NCI-H524 (cell line): ENCODE data around the gene SUSD6.
"Not testable (repeated sequence)": the region's sequence is repeated elsewhere in the genome, so short reads cannot be mapped to it uniquely, and the experiment has no call there.

ENCODE experiments used
- DNase-seq, 2 experiments: peaks; one replicate each; lab custom pipeline; 2025; lab: John Stamatoyannopoulos, UW

The SUSD6 gene

DNA sequence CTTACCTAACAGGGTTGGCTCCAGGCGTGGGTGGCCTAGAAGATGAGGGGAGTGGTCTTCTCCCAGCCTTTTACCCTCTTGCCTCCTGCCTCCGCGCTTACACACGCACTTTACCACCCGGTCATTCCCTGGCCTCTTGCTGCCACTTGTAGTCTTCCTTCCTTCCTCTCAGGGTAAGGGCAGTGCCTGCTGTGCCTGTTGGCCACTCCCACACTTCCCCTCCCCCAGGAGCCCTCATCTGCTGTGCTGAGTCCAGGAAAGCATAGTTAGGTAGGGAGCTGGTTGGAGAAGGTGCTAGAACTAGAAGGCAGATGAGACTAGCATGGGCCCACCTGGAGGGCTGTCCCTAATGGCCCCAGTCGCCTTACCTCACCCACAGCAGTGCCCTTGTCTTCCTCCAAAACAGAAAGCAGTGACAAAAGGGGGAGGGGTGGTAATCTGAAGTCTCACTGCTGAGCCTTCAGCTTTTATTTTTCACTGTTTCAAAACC is 101.2 kb downstream of the SUSD6 start:
- peak; percentile 44 to 79 for DNase-seq

DNA sequence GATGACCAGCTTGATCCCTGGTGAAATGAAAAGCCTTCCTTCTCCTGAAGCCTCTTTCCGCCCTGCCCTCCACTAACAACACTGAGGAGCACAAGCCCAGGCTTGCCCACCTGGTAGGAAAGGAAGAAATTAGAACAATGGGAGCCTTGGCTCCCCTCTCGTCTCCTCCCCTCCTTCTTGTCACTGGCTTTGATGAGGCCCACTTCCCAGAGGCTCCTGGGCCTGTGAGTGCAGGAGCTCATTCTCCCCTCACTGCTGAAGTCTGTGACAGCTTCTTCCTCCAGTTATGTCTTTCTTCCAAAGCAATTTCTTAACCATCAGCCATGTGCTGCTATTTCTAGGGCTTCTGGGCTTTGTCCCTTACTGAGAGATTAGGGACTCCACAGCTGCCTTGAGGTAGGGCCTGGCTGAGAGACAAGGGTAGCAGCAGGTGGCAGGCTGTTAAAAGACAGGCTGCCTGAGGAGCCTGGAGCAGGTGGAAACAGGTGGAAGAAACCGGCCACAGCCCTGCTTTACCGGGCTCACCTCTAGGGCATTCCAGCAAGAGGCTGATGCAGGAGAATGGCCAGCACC is 101.9 kb downstream of the SUSD6 start:
- peak; percentile 95 to 96 for DNase-seq

DNA sequence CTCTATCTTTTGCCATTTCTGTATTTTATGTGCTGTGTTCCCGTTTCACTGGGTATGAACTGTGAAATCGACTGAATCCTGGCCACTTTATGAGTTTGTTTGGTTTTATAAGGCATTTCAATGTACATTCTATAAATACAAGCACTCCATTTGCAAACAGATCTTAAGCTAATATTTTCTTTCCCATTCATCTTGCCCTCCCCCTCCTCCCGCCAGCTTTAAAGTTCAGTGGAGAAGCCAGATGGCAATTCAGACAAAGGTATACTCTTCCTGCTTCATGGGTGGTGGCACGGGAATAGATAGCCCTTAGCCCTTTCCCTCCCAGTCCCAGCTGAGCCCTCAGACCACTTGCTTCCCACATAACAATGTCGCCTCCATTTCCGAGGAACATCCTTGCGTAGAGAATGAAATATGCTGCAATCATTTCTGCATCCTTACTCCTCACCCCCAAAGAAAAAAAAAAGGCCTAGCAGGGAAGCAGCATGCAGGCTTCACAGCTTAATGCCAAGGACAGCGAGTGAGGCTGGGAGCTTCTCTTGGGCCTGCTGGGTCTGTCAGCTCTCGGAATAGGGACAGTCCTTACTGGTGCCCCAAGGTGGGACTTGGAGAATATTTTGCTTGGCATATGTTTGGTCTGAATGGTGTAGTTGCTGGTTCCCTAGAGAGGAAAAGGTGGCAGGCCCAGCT is 102.7 kb downstream of the SUSD6 start:
- peak; percentile 81 to 92 for DNase-seq

DNA sequence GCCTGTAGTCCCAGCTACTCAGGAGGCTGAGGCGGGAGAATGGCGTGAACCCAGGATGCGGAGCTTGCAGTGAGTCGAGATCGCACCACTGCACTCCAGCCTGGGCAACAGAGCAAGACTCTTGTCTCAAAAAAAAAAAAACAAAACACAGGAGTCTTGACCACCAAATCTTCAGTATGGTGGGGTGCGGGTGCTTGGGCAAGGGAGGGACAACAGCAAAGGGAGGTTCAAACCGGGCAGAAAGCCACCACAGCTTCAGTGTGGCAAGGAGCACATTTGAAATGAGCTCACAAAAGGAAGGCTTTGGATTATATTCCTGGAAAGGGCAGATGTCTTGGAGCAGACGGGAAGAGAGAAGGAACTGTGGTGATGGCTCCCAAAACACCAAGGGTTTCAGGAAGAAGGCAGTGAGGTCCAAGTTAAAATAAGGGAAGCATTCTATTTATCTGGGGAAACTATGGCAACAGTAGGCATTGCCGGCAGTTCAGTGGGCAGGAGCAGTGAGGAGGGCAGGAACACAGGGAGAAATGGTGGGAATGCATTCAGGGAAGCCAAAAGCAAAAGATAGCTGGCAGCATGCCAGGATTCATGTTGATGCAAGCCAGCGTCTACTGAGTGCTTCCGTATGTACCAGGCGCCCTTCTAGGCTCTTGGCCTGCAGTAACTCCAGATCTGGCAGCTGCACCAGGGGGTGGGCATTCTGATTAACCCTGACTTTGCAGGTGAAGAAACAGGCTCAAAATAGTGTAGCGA is 104.5 kb downstream of the SUSD6 start:
- DNase-seq: peak; percentile 75 to 82

DNA sequence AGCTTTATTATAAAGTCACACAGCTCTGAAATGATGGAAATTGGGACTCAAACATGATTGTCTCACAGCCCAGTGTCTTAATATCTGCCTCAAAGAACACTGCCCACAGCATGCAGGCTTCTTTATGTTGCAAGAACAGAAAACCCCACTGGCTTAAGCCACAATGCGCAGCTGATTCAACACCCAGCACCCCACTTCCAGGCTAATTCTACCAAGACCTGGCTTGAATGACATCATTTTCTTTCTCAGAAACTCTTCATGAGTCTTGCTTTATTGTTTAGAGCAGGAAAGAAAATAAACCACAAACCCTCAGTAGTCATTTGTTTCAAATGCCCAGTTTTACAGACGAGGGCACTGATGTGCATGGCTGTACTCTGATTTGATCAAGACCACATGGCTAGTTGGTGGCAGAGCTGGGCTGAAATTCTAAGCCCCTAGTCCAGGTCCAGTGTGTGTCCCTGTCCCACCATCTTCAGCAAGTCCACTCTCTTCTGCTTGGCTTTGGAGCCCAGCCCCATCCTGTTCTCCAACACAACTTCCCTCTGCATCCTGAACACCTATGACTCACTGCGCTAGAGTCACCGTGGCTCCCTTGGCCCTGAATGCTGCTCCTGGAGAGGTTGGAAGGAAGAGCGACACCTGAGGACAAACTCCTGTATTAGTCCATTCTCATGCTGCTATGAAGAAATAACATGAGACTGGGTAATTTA is 105.2 kb downstream of the SUSD6 start:
- no peak for DNase-seq

DNA sequence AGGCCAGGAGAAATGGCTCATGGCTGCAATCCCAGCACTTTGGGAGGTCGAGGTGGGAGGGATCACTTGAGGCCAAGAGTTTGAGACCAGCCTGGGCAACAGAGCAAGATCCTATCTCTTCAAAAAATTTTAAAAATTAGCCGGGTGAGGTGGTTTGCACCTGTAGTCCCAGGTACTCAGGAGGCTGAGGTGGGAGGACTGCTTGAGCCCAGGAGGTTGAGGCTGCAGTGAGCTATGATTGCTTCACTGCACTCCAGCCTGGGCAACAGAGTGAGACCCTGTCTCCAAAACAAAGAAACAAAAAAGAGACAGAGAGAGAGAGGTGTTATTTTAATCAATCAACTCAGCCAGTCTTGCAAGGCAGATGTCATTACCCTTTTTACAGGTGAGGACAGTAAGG is 107.2 kb downstream of the SUSD6 start:
- not testable (repeated sequence) for DNase-seq

DNA sequence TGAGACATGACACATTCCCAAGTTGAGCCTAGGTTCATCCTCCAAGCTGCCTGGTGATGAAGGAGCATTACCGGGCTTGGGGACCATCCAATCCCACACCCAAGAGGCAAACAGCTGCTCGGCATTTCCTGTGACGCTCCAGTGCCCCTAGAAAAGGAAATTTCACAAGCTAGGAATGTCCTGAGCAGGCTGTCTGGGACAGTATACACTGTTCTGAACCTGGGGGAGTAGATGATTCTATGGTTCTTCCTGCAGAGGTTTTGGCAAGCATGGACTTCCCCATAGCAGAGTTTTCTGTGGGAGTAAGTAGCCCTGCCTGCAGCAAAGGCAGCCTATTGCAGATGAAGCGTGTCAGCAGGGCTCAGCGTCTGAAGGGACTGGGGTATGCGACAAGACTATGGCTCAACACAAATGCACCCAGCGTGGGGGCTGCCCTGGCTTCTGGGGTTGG is 108.1 kb downstream of the SUSD6 start:
- peak in 1 of 2 experiments; percentile 31 for DNase-seq

DNA sequence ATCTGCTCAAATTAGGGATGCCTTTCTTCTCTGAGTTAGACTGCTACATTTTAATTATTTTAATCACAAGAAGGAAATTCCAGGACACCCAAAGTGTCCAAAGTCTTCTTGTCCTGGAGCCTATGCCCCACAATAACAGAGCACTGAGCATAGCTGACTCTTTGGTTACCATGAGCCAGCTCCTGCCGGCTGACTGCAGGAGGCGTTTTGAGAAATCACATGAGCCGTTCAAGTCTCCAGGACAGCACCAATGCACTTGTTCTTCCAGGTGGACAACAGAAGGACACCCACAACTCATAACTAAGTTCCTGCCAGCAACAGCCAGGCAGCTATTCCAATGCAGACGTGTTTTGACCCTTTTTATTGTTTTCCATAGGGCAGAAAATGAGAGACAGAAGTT is 109.5 kb downstream of the SUSD6 start:
- DNase-seq: no peak

DNA sequence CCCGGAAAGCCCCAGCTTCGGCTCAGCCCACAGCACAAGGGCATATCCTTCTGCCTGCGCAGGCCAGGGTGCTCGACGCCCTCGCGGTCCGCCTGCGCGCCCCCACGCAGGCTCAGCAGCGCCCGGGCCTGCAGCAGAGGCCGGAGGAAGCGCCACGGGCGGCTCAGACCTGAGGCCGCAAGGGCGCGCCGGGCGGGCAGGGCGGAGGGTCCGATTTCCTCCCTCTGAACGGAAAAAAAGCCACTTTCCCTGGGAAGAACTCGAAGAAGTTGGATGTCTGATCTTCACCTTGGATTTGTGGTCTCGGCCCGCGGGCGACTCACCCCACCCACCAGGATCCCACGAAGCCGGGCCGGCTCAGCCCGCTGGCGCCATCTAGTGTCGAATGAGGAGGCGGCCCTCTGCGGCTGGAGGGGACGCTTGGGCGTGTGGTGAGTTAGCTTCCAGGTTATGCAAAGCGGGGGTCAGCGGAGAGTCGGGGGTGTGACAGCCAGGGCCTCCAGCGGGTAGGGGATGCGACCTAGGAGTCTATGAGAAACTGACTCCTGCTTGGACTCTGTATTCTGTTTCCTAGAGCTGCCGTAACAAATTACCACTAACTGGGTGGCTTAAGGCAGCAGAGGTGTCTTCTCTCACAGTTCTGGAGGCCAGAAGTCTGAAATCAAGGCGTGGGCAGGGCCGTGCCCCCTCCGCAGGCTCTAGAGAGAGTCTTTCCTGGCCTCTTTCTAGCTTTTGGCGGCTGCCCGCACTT is 115.5 kb downstream of the SUSD6 start:
- DNase-seq: peak; percentile 89 to 90

DNA sequence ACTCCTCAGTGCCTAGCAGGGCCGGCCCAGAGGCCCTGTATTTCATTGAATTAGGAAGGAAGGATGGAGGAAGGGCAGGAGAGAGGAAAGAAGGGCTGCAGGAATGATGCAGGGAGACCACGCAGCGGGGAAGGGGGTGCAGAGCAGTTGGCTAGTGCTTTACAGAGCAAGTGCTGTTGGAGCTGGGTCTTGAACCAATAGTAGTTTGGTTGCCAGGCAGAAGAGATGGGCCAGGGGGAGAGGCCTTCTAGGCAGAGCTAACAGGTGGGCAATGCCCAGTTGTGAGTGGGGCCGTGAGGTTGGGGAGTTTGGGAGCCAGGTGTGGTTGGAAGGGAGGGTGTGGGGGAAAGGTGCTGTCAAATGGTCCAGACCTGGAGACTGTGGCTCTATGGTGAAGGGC is 116.5 kb downstream of the SUSD6 start:
- no peak for DNase-seq

DNA sequence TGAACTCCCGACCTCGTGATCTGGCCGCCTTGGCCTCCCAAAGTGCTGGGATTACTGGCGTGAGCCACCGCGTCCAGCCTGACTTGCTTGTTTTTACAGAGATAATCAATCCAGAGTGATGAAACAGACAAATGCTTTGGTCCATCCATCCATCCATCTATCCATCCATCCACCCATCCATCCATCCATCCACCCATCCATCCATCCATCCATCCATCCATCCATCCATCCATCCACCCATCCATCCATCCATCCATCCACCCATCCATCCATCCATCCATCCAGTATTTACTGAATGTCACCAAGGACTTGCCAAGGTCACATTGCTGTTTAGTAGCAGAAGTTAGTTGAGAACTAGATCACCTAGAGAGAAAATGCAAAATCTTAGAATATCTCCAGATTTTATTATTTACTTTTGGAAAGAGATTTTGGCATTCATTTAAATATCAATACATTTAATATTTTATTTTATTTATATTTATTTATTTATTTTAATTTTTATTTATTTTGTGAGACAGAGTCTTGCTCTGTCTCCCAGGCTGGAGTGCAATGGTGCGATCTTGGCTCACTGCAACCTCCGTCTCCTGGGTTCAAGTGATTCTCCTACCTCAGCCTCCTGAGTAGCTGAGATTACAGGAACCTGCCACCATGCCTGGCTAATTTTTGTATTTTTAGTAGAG is 120.7 kb downstream of the SUSD6 start:
- DNase-seq: not testable (repeated sequence)

DNA sequence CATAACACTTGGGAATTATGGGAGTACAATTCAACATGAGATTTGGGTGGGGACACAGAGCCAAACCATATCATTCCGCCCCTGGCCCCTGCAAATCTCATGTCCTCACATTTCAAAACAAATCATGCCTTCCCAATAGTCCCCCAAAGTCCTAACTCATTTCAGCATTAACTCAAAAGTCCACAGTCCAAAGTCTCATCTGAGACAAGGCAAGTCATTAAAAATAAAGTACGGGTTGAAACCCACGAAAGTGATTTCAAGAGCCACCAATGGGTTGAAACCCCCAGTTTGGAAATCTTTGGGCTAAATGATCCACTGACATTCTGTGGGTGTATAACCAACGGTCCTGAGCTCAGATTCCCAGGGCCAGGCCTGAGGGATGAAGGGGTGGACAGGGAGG is 125.0 kb downstream of the SUSD6 start:
- DNase-seq: not testable (repeated sequence)

DNA sequence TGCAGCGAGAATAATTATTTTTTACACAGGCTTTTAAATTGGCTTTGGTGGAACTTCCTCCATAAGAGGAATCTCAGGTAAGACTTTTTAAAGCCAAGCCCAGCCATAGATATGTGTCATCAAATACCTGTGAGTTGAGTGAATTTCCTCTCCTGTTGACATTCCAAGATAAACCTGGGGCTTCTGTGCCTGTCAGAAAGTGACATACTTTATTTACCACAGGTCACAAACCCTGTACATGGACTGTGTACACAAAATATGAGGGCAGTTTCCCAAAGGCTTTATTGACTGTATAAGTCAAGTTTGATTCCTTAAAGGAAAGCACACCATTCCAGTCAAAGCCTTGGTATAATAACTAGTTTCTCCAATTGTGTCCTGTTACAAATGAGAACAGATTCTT is 129.7 kb downstream of the SUSD6 start:
- DNase-seq: no peak

DNA sequence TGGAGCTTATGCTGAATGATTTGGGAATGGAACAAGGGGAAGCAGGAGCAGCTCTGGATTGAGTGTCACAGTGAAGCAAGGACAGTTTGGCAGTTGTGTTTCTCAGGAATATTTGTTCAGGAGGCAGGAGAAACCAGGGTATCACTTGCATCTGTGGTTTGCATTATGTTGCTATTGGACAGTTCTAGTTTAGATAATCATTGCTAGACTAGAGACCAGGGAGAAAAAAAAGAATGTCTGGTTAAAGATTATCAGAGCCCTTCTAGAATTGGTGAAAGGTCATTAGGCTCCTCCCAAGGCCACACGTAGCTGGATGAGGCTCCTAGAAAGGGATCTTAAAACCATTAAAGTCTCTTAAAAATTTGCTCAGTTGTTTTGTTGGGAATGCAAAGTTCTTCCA is 138.6 kb downstream of the SUSD6 start:
- no peak for DNase-seq

DNA sequence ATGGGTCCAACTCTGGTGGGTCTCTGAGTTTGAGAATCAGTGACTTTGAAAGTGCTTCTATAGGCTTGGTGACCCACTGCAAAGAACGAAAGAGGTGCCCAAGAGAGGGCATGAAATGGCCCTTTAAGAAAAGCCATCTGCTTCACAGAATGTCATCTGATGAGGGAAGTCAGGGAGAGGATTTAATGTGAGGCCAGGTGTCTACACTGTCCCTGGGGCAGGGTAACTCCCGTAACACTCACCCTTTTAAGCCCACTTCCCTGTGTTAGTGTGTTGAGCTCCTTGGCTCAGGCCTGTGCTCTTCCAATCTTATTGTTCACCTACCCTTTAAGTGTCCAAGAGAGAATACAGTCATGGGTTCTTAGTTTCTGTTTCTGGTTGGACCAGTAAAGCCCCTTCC is 139.1 kb downstream of the SUSD6 start:
- DNase-seq: peak in 1 of 2 experiments; percentile 63

DNA sequence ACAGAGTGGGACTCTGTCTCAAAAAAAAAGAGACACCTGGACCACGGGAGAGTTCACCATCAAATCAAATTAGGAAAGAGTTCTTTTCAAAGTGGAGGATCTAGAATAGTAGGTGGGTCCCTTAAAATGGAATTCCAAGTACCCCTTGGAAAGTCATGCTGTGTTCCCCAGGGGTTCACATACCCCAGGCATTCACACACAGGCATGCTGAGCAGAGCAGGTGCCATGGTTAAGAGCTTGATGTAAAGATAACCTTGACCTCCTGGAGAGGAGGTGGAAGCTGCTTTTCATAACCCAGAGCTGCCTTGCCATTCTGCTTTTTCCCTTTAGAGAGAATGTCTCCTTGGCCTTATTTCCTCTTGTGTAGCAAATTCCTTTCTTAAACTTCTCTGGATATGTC is 141.4 kb downstream of the SUSD6 start:
- no peak for DNase-seq

DNA sequence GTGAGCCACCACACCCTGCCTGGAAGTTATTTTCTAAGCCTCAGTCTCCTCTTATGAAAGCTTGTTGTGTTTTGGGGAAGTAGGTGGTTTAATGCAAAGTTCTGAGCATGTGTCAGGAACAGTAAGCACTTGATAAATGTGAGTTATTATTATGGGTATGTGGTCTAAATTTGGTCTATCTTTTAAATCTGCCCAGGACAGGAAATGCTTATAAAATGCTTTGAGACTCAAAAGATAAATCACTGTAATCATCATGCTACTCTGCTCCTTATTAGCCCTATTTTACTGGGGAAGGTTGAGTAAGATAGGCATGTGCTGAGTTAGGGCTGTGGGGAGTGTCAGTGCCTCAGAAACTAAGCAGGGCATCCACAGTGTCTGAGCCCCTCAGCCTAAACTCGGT is 142.5 kb downstream of the SUSD6 start:
- no peak for DNase-seq

DNA sequence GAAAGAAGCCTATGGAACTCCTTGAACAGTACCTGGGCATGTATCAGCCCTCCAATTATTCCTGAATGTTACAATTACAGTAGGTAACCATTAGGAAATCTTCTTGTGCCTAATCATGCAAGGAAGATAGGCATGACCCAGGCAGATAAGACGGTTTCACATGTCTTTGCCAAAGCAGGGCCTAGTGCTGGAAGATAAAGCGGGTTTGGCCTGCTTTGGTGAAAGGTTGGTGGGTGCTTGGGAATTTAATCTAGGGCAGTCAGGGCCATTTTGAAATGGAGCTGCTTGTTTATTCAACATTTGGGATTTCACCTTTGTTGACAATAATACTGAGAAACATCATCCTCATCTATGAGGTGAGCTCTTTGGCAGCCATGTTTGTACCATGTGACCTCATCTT is 143.1 kb downstream of the SUSD6 start:
- no peak for DNase-seq

DNA sequence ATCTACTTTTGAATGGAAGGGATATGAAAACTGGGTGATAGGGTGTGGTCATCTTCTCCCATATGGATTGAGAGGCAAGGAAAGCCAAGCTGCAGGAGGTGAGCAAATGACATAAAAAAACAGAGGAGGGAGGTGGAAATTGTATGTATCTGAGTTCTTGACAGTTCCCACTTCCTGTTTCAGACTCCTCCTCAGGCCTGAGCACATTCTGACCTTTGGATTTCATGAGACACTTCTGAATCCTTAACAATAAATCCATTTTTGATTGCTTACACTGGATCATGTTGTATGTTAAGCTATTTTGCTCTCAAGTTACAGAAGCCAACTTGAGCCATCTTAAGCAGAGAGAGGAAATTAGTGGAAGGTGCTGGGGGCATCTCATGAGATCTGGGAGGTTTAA is 143.9 kb downstream of the SUSD6 start:
- DNase-seq: no peak

DNA sequence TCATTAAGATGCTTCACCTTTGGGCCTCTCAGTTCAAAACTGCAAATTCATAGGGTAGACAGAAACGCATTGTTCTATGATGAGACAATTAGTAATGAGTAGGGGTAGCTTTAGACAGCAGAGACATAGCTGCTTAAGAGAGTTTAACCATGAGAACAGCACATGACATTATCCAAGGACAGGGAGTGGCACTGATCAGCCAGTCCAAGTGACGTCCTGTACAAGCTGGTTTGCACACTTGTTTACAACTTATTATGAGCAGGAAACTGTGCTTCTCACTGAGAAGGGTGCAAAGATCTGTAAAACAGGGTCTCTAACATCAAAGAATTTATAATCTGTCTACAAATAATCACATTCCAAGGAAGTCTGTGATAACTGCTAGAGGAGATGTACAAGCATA is 144.4 kb downstream of the SUSD6 start:
- DNase-seq: no peak

DNA sequence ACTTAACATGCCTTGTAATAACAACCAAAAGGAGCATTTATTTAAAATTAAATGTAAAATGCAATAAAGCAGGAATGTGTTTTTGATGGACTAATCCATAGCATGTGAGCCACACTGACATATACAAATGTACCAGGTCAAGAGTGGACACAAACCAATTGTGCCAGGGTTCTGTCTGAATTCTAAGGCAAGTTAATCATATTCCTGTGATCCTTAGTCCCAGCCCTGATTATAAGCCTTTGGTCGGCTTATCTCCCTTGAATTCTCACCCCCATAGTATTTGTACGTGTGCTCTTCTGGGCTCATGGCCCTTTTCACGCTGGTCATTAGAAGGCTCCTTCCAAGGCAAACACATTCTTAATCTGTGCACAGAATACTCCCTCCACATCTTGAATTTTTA is 144.9 kb downstream of the SUSD6 start:
- DNase-seq: no peak
